ENCODE data around the gene DLG5.

DNA sequence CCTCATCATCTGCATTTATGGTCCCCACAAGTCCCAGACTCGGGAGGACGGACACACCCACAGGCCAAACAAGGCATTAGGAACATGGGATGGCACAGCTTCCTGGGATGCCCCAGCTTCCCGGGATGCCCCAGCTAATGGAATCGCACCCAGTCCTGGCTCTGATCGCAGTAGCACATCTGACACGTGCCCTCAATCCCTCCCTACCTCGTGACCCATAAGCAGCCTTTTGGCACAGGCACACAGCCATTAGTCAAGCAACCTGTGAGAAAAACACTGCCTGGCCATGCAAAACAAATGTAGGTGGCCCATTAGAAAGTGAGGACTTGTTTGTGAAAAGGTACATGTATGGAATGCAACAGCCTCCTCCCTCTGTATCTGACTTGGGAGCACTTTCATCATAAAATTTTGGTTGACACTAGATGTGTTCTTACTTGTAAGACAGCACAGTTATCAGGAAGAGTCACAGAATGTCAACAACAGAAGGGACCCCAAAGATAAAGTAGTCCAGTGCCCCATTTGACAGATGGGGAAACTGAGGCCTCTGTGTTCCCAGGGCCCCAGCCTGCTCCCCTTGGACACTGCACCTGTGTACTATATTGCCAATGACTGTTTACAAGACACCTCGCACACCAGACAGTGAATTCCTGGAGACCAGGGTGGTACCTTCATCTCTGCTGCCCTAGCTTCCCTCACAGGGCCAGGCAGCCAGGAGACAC, 34.4 kb downstream of the DLG5 start:
- TF ChIP-seq, protein P1, sequence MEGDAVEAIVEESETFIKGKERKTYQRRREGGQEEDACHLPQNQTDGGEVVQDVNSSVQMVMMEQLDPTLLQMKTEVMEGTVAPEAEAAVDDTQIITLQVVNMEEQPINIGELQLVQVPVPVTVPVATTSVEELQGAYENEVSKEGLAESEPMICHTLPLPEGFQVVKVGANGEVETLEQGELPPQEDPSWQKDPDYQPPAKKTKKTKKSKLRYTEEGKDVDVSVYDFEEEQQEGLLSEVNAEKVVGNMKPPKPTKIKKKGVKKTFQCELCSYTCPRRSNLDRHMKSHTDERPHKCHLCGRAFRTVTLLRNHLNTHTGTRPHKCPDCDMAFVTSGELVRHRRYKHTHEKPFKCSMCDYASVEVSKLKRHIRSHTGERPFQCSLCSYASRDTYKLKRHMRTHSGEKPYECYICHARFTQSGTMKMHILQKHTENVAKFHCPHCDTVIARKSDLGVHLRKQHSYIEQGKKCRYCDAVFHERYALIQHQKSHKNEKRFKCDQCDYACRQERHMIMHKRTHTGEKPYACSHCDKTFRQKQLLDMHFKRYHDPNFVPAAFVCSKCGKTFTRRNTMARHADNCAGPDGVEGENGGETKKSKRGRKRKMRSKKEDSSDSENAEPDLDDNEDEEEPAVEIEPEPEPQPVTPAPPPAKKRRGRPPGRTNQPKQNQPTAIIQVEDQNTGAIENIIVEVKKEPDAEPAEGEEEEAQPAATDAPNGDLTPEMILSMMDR (IDR thresholded peaks at IDR 0.05; ENCODE audit: insufficient read depth, low read depth, low read length): no peak
- no peak for TF ChIP-seq EZH2 (IDR thresholded peaks at IDR 0.05; ENCODE audit: insufficient read depth, low read length)

All from astrocyte (in vitro differentiated cells and primary cell).